Panc1 (cell line): ENCODE data around the gene SHE. TPM values are rescaled to one million over a fixed set of nuclear protein-coding genes. Genes with fewer than 3 reads are reported as not detected.

Experiments
- ATAC-seq: fragments of 200-7000 bp; cut with Tn5 transposase; 2 replicates; pipeline ENCODE4 v1.9.1; 2020; ENCODE audit warnings: mild to moderate bottlenecking, moderate library complexity
- BruUV-seq: library from RNA; stranded (reverse); fragments of 400-500 nt; replicated peaks from 2 replicates; lab custom pipeline; 2021; lab: Mats Ljungman, UMichigan
- CTCF ChIA-PET: fragments of 300-600 bp; sonication (Branson Sonifier 250); formaldehyde crosslinking; loops from one replicate; lab custom pipeline; 2022; ENCODE audit warnings: antibody characterized with exemption; lab: Charles Lee
- POLR2A ChIA-PET: fragments of 300-600 bp; sonication (Branson Sonifier 250); formaldehyde crosslinking; loops from one replicate; lab custom pipeline; 2022; ENCODE audit warnings: antibody characterized with exemption; lab: Charles Lee
- DNase-seq: peaks from one replicate; pipeline ENCODE4 v3.0.0-alpha.2; 2010; ENCODE audit warnings: low read depth, low spot score
- H3K27ac ChIP-seq: 2 replicates; pipeline ENCODE4 v1.5.1; 2011; ENCODE audit warnings: mild to moderate bottlenecking, low read length, inconsistent platforms
- H3K27me3 ChIP-seq: fragments of 200-500 bp; sonication (Bioruptor generic); 2 replicates; pipeline ENCODE4 v1.6.0; 2014; ENCODE audit warnings: low read length, inconsistent platforms; ENCODE audit not compliant: control insufficient read depth, insufficient read depth
- H3K36me3 ChIP-seq: fragments of 200-500 bp; sonication (Bioruptor generic); 2 replicates; pipeline ENCODE4 v1.5.1; 2014; ENCODE audit warnings: inconsistent platforms, mild to moderate bottlenecking, low read length, moderate library complexity; ENCODE audit not compliant: control insufficient read depth, insufficient read depth
- H3K4me1 ChIP-seq: 2 replicates; pipeline ENCODE4 v1.5.1; 2011; ENCODE audit warnings: inconsistent platforms, mild to moderate bottlenecking, low read length, moderate library complexity; ENCODE audit not compliant: control insufficient read depth, insufficient read depth
- H3K4me3 ChIP-seq, 2 experiments: 2 replicates each; pipeline ENCODE4 v1.5.1; 2011 to 2012; ENCODE audit warnings: low read depth in 2 of 2, low read length in 2 of 2, mild to moderate bottlenecking in 2 of 2, inconsistent platforms in 1 of 2, moderate library complexity in 1 of 2
- H3K9me3 ChIP-seq: fragments of 200-500 bp; sonication (Bioruptor generic); 2 replicates; pipeline ENCODE4 v1.5.1; 2014; ENCODE audit warnings: low read depth, mild to moderate bottlenecking, inconsistent platforms, low read length, moderate library complexity; ENCODE audit not compliant: control insufficient read depth, insufficient read depth
- POLR2AphosphoS5 ChIP-seq: IDR thresholded peaks from 2 replicates; pipeline ENCODE4 v1.6.1; 2012; ENCODE audit warnings: mild to moderate bottlenecking, low read depth, low read length, moderate library complexity
- SIN3A ChIP-seq: IDR thresholded peaks from 2 replicates; pipeline ENCODE4 v1.6.1; 2012; ENCODE audit warnings: low read depth, mild to moderate bottlenecking, low read length, moderate library complexity, borderline replicate concordance; ENCODE audit not compliant: insufficient read depth
- TCF7L2 ChIP-seq: IDR thresholded peaks from 2 replicates; pipeline ENCODE4 v1.6.1; 2011; ENCODE audit warnings: mild to moderate bottlenecking, low read depth, low read length, inconsistent platforms
- in situ Hi-C: cut with HindIII; loops from 2 replicates; pipeline ENCODE4 v1.10.0; 2016; ENCODE audit warnings: low sequenced_read_pairs, low pct_unique_long_range_greater_than_20kb
- intact Hi-C: fragments of 100-400 bp; cut with micrococcal nuclease; formaldehyde crosslinking; loops from one replicate; pipeline ENCODE4 v1.10.0; 2022; ENCODE audit not compliant: unreplicated experiment
- total RNA-seq: library from RNA; stranded (reverse); gene quantifications from one replicate; pipeline ENCODE4 v1.2.1, GENCODE V29; 2021; ENCODE audit not compliant: unreplicated experiment
- TF ChIP-seq, protein P1 (sequence below), 2 experiments: IDR thresholded peaks; 2 replicates each; pipeline ENCODE4 v1.6.1; 2011 to 2012; ENCODE audit warnings: low read depth in 2 of 2, control low read depth in 1 of 2, low read length in 1 of 2, mild to moderate bottlenecking in 1 of 2, moderate library complexity in 1 of 2; ENCODE audit not compliant: insufficient read depth in 1 of 2
- TF ChIP-seq, protein P2 (sequence below): fragments of 450-650 bp; IDR thresholded peaks from 2 replicates; pipeline ENCODE4 v1.5.1; 2017; ENCODE audit warnings: mild to moderate bottlenecking

SHE gene
- total RNA-seq, 1 experiment from 2014 or later, result 0.03 TPM

DNA sequence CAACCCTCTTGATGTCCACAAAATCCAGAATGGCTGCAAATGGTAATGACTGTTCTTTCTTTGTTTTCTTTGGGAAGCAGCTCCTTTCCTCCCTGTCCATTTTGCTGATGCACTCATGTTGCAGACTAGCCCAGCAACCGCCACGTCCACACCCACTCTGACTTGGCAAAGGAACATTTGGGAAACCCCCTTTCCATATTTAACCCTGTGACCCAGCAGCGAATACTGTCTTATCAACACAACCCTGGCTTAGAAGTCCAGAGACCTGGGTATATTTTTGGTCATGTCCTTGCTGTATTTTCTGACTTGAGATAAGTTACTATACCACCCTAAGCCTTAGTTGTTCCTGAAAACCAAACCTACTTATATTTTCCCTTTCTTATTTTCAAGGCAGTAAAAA, 18.1 kb upstream of the SHE start:
- Histone ChIP-seq H3K27ac (no peak overlapping the region), H3K4me1 (no peaks in the 10 kb centered on the region), H3K9me3 (no peaks in the 10 kb centered on the region), H3K36me3 (no peaks in the 10 kb centered on the region), H3K27me3 (no peaks in the 10 kb centered on the region), H3K4me3 (no peak overlapping the region)
- DNase-seq (no peak), ATAC-seq (no peak)
- ChIA-PET CTCF (no interaction called here), POLR2A (no interaction called here)
- TF ChIP-seq POLR2AphosphoS5 (no peak), TCF7L2 (no peak), SIN3A (no peak)
- TF ChIP-seq, protein P1, sequence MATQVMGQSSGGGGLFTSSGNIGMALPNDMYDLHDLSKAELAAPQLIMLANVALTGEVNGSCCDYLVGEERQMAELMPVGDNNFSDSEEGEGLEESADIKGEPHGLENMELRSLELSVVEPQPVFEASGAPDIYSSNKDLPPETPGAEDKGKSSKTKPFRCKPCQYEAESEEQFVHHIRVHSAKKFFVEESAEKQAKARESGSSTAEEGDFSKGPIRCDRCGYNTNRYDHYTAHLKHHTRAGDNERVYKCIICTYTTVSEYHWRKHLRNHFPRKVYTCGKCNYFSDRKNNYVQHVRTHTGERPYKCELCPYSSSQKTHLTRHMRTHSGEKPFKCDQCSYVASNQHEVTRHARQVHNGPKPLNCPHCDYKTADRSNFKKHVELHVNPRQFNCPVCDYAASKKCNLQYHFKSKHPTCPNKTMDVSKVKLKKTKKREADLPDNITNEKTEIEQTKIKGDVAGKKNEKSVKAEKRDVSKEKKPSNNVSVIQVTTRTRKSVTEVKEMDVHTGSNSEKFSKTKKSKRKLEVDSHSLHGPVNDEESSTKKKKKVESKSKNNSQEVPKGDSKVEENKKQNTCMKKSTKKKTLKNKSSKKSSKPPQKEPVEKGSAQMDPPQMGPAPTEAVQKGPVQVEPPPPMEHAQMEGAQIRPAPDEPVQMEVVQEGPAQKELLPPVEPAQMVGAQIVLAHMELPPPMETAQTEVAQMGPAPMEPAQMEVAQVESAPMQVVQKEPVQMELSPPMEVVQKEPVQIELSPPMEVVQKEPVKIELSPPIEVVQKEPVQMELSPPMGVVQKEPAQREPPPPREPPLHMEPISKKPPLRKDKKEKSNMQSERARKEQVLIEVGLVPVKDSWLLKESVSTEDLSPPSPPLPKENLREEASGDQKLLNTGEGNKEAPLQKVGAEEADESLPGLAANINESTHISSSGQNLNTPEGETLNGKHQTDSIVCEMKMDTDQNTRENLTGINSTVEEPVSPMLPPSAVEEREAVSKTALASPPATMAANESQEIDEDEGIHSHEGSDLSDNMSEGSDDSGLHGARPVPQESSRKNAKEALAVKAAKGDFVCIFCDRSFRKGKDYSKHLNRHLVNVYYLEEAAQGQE (IDR thresholded peaks at IDR 0.05; ENCODE audit: insufficient read depth in 1 of 2, low read depth in 2 of 2, low read length in 1 of 2), result no peak
- TF ChIP-seq, protein P2, sequence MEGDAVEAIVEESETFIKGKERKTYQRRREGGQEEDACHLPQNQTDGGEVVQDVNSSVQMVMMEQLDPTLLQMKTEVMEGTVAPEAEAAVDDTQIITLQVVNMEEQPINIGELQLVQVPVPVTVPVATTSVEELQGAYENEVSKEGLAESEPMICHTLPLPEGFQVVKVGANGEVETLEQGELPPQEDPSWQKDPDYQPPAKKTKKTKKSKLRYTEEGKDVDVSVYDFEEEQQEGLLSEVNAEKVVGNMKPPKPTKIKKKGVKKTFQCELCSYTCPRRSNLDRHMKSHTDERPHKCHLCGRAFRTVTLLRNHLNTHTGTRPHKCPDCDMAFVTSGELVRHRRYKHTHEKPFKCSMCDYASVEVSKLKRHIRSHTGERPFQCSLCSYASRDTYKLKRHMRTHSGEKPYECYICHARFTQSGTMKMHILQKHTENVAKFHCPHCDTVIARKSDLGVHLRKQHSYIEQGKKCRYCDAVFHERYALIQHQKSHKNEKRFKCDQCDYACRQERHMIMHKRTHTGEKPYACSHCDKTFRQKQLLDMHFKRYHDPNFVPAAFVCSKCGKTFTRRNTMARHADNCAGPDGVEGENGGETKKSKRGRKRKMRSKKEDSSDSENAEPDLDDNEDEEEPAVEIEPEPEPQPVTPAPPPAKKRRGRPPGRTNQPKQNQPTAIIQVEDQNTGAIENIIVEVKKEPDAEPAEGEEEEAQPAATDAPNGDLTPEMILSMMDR, result no peak
- no TSS peak for BruUV-seq
- in situ Hi-C loops (no loop called here), intact Hi-C loops (no loop called here)

DNA sequence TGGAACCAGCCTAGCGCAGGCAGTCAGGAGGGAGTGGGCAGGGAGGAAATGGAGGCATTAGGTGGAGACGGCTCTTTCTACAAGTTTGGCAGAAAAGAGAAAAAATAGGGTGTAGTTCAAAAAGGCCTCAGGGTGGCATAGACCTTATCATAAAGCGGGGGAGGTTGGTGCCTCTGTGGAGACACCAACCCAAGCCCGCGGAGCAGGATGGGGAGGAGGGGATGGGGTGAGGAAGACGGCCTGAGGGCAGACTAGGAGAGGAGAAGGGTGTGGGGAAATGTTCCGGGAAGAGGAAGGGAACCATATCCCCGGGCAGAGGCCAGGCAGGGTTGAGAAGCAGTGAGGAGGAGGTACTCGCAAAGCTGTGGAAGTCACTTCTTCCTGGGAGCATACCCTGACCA, 17.4 kb upstream of the SHE start:
- CTCF ChIA-PET, result no interaction called here
- ATAC-seq (no peak), DNase-seq (no peak)
- H3K4me1 ChIP-seq, result no peaks in the 10 kb centered on the region
- in situ Hi-C loops (no loop called here), intact Hi-C loops (no loop called here)
- H3K27ac ChIP-seq, result no peak overlapping the region
- TF ChIP-seq SIN3A, result no peak
- TF ChIP-seq POLR2AphosphoS5, result no peak
- no peak for TF ChIP-seq TCF7L2
- TF ChIP-seq, protein P1 (IDR thresholded peaks at IDR 0.05; ENCODE audit: insufficient read depth in 1 of 2, low read depth in 2 of 2, low read length in 1 of 2), result no peak
- TF ChIP-seq, protein P2, result no peak
- no peaks in the 10 kb centered on the region for H3K9me3 ChIP-seq
- POLR2A ChIA-PET, result no interaction called here
- no peak overlapping the region for H3K4me3 ChIP-seq
- no peaks in the 10 kb centered on the region for H3K36me3 ChIP-seq
- no TSS peak for BruUV-seq
- no peaks in the 10 kb centered on the region for H3K27me3 ChIP-seq
